PFSK-1 (cell line): Measurements from ENCODE around the gene NLK.

Experiments
- FOXP2 ChIP-seq: optimal IDR thresholded peaks from 2 replicates; pipeline ENCODE3; 2011; ENCODE audit warnings: borderline replicate concordance, control low read depth, inconsistent platforms; ENCODE audit not compliant: insufficient read depth; ENCODE audit errors: extremely low read length, extremely low read depth
- POLR2AphosphoS5 ChIP-seq: IDR thresholded peaks from 2 replicates; pipeline ENCODE4 v1.6.1; 2012; ENCODE audit warnings: low read depth, mild to moderate bottlenecking, control low read depth, low read length, moderate library complexity
- SIN3A ChIP-seq: IDR thresholded peaks from 2 replicates; pipeline ENCODE4 v1.6.1; 2012; ENCODE audit warnings: mild to moderate bottlenecking, low read length, moderate library complexity, borderline replicate concordance; ENCODE audit not compliant: insufficient read depth
- TAF1 ChIP-seq: IDR thresholded peaks from 2 replicates; pipeline ENCODE4 v1.6.1; 2012; ENCODE audit warnings: low read length, control low read depth, borderline replicate concordance; ENCODE audit not compliant: insufficient read depth
- TF ChIP-seq, protein P1 (sequence below), 2 experiments: IDR thresholded peaks; 2 replicates each; pipeline versions ENCODE4 v1.6.1 to v1.8.0; 2011 to 2012; ENCODE audit warnings: low read depth in 2 of 2, low read length in 2 of 2, control low read depth in 1 of 2, inconsistent platforms in 1 of 2, mild to moderate bottlenecking in 1 of 2, moderate library complexity in 1 of 2; ENCODE audit not compliant: insufficient read depth in 1 of 2

The NLK gene

DNA sequence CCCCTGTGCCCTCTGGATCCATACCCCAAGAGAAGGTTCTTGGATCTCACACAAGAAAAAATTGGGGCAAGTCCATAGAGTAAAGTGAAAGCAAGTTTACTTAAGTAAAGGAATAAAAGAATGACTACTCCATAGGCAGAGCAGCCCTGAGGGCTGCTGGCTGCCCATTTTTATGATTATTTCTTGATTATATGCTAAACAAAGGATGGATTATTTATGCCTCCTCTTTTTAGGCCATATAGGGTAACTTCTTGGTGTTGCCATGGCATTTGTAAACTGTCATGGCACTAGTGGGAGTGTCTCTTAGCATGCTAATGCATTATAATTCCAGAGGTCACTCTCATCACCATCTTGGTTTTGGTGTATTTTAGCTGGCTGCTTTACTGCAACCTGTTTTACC, 70.8 kb downstream of the NLK start:
- TF ChIP-seq TAF1: no peak
- no peak for TF ChIP-seq POLR2AphosphoS5
- no peak for TF ChIP-seq SIN3A
- no peak for TF ChIP-seq FOXP2
- TF ChIP-seq, protein P1, sequence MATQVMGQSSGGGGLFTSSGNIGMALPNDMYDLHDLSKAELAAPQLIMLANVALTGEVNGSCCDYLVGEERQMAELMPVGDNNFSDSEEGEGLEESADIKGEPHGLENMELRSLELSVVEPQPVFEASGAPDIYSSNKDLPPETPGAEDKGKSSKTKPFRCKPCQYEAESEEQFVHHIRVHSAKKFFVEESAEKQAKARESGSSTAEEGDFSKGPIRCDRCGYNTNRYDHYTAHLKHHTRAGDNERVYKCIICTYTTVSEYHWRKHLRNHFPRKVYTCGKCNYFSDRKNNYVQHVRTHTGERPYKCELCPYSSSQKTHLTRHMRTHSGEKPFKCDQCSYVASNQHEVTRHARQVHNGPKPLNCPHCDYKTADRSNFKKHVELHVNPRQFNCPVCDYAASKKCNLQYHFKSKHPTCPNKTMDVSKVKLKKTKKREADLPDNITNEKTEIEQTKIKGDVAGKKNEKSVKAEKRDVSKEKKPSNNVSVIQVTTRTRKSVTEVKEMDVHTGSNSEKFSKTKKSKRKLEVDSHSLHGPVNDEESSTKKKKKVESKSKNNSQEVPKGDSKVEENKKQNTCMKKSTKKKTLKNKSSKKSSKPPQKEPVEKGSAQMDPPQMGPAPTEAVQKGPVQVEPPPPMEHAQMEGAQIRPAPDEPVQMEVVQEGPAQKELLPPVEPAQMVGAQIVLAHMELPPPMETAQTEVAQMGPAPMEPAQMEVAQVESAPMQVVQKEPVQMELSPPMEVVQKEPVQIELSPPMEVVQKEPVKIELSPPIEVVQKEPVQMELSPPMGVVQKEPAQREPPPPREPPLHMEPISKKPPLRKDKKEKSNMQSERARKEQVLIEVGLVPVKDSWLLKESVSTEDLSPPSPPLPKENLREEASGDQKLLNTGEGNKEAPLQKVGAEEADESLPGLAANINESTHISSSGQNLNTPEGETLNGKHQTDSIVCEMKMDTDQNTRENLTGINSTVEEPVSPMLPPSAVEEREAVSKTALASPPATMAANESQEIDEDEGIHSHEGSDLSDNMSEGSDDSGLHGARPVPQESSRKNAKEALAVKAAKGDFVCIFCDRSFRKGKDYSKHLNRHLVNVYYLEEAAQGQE (IDR thresholded peaks at IDR 0.05; ENCODE audit: insufficient read depth in 1 of 2, low read depth in 2 of 2, low read length in 2 of 2): no peak

DNA sequence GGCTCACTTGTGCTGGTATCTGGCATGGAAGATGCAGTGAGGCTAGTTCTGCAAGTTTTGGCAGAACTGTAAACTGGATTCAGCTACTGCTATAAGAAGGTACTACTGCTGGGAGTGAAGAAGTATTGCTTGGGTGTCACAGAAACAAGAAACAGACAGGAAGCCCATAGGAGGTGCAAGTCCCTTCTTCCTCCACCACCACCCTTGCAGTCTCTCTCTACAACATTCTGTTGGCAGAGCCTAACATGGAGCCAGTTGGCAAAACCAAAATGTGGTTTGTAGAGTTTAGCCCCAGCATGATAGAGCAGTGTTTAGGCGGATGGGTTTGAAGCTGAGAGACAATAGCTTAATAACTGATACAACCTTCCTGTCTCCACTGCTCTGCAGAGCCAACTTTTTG, 72.6 kb downstream of the NLK start:
- TF ChIP-seq TAF1 (no peak), POLR2AphosphoS5 (no peak), SIN3A (no peak), FOXP2 (no peak)
- TF ChIP-seq, protein P1 (IDR thresholded peaks at IDR 0.05; ENCODE audit: insufficient read depth in 1 of 2, low read depth in 2 of 2, low read length in 2 of 2): no peak

DNA sequence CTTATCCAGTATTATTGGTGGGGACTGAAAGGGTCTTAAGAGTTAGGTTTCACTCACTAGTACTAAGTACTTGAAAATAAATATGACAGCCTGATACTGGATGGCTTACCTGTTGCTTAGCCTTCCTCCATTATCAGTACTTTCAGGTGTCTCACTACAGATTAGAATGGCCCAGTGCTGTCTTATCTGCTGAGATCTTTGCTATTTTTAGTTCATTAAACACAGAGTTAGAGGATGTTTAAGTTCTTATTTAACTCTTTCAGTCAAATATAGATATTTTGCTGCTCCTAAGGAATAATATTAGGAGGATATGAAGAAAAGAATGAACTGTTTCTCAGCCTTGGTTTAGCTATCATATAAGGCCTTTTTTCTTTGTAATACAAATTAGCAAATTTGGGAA, 74.8 kb downstream of the NLK start:
- TF ChIP-seq TAF1: no peak
- no peak for TF ChIP-seq POLR2AphosphoS5
- TF ChIP-seq FOXP2: no peak
- TF ChIP-seq SIN3A: no peak
- TF ChIP-seq, protein P1 (IDR thresholded peaks at IDR 0.05; ENCODE audit: insufficient read depth in 1 of 2, low read depth in 2 of 2, low read length in 2 of 2): no peak

DNA sequence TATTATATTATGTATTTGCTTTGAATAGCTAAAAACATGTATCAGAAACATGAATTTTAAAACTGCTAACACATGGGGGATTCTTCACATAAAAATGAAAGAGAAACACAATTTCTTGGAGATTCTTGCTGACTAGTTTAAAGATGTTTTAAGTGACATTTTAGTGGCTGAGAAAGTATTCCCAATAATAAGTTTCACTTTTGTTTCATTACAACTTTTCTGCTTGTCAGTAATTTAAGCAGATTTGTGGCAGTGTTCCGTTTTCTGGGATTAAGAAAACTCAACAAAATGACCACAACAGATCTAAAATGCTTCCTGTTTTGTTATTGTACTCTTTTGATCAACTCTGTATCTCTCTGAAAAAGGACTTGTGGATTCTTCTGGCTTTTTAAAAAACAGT, 75.9 kb downstream of the NLK start:
- no peak for TF ChIP-seq SIN3A
- no peak for TF ChIP-seq TAF1
- TF ChIP-seq POLR2AphosphoS5: no peak
- TF ChIP-seq, protein P1 (IDR thresholded peaks at IDR 0.05; ENCODE audit: insufficient read depth in 1 of 2, low read depth in 2 of 2, low read length in 2 of 2): no peak

DNA sequence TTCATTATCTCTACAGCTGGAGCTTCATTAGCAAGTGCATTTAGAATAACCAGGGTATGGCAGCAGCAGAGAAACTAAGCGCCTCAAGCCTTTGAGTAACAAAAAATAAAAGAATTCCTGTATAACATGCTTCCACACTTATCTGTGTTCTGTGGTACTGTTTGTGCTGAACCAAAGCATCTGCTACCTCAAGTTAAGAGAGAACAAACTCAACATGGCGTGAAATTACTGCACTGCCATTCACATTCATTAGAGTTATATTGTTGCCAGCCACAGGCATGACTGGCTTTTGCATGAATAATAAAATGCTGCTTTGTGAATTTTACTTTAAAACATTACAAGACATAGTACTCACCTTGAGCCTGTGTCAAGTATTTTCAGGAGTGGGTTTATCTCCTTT, 76.6 kb downstream of the NLK start:
- TF ChIP-seq, protein P1 (IDR thresholded peaks at IDR 0.05; ENCODE audit: insufficient read depth in 1 of 2, low read depth in 2 of 2, low read length in 2 of 2): no peak
- TF ChIP-seq TAF1 (no peak), POLR2AphosphoS5 (no peak), SIN3A (no peak), FOXP2 (no peak)
